HG02870 (cell line): ENCODE data around the gene ADGRL1.

Source experiments
- ATAC-seq: cut with Tn5 transposase; IDR thresholded peaks from one replicate; pipeline ENCODE4 v1.9.1; 2021; ENCODE audit warnings: mild to moderate bottlenecking, moderate library complexity; ENCODE audit not compliant: unreplicated experiment

The ADGRL1 gene

DNA sequence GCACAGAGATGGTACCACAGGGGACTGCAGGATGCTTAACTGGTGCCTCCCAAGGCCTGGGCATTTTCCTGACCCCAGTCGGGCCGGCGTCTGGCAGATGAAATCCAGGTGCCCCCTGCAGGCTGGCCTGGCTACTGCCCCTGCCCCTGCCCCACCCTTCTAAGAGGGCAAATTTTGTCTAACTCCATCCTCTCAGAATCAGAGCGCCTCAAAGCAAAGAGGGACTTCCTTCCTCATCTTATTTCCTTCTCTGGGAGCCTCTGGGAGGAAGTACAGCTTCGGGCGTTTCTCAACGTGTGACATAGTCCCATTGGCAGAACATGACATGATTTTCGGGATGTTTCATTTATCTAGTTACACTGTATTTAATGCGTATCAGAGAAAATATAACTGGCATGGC lies 91.1 kb downstream of the ADGRL1 start:
- ATAC-seq: no peak

DNA sequence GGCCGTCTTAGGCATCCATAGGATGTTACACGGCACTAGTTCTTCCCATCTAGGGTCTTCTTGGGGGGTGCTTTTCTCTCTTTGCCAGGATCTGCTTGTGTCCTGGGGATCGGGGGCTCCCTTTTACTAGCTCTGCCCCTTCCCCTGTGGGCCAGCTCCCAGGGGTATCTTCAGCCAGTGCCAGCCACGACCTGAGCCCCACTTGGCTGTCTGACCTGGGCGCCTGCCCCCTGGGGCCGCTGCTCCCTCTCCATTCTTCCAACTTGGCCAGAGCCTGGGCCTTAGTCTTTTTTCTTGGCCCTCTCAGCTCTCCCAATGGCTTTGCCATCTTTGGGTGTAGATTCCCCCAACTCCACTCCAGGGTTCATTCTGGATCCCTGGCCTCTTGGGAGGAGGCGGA lies 91.5 kb downstream of the ADGRL1 start:
- ATAC-seq: no peak

- no peak for ATAC-seq
These were observed 92.1 kb downstream of the ADGRL1 start for GRCh38 chr19:14113762-14114414.

GRCh38 chr19:14112809-14113385 lies 93.1 kb downstream of the ADGRL1 start:
- ATAC-seq: no peak

DNA sequence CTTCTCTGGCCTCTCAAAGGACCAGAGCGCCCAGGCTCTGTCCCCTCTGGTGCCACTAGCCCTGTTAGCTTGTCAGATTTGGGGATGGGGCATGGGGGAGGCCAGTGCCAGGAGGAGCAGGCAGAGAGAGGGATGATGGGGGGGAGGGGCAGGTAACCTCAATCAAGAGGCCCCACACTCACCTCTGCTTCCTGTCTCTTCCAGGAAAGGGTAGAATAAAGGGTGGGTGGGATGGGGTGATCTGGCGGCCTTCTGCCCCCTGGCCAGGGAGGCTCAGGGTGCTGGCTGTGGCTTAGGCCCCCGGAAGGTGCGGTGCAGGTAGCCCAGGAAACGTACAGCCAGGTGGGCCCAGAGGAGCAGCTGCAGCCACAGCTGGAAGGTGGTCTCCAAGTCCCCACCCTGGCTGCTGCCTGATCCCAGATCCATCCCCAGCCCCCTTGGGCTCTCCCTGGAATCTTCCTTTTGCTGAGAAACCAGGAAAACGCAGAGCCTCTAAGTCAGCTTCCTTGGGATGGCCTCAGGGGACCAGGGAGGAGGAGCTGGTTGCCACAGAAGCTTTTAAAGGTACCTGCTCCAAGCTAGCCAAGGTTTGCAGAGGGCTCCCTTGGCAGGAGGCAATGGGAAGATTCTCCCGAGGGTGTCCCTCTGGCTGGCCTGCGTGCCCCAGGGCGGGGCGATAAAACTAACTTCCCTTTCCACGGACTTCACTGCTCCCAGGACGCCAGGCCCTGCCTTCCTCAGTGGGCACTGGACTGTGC lies 93.7 kb downstream of the ADGRL1 start:
- ATAC-seq: no peak

DNA sequence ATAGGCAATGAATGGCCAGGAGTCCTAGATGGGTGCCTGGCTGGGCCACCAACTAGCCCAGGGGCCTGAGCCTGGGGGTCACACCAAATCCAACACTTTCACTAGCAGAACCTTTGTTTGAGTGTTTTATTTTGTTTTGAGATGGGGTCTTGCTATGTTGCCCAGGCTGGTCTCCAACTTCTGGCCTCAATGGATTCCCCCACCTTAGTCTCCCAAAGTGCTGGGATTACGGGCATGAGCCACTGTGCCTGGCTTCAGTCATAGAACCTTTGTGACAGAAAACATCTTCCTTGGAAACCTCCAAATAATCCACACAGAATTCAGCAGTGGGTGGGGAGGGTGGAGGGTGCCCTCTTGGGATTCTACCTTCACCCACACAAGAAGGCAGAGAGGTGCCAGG lies 94.5 kb downstream of the ADGRL1 start:
- no peak for ATAC-seq

GRCh38 chr19:14110650-14111049 lies 95.3 kb downstream of the ADGRL1 start:
- ATAC-seq: no peak

DNA sequence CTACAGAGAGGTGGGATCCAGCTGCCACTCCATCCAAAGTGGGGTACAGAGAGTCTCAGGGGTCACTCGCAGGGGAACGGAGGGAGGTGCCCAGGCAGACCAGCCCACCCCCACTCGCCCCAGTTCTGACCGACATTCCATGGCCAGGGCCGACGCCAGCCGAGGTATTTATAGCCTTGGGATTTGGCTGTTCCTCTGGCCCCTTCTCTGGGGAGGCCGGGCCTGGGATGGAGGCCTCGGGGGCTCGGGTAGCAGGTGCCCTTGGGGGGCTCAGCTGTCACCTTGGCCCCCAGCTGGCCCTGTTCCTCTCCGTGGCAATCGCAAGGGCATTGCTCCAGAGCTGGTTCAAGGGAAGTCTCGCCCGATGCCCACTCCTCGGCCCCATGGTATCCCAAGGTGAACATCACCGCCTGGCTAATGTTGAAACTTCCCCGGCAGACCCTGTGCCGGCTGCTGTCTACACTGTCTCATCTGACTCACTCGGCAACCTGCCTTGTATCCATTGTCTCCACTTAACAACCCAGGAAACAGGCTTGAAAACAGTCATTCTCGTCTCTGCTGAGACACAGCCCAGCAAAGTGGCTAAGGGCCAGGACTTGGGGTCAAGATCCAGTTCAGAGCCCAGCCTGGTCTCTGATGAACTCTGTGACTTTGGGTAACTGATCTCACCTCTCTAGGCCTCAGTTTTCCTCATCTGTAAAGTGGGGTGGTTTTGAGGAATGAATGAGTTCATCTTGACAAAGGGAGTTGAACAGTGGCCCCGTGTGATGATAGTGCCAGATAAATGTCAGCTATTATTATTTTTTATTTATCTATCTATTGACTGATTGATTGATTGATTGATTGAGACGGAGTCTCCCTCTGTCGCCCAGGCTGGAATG lies 98.1 kb downstream of the ADGRL1 start:
- no peak for ATAC-seq

- no peak for ATAC-seq
These were observed 99.1 kb downstream of the ADGRL1 start for GRCh38 chr19:14106840-14107239.

DNA sequence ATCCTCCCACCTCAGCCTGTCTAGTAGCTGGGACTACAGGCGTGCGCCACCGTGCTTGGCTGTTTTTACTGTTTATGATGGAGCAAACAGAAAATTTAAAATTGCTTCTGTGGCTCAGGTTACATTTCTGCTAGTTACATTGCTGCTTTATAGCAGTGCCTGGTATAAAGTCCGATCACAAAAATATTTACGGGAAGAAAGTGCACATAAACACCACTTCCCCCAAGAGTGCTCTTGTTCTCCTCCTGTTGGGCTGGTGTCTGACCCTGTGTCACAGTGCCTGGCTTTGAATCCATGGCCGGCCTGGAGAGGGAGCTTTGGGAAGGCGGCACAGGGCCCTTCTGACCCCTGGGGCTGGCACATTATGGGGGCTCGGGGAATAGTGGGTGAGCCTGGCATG lies 100.3 kb downstream of the ADGRL1 start:
- ATAC-seq: no peak

GRCh38 chr19:14103310-14103709 lies 102.7 kb downstream of the ADGRL1 start:
- ATAC-seq: no peak

- ATAC-seq: no peak
These were observed 103.2 kb downstream of the ADGRL1 start for GRCh38 chr19:14102756-14103155.

DNA sequence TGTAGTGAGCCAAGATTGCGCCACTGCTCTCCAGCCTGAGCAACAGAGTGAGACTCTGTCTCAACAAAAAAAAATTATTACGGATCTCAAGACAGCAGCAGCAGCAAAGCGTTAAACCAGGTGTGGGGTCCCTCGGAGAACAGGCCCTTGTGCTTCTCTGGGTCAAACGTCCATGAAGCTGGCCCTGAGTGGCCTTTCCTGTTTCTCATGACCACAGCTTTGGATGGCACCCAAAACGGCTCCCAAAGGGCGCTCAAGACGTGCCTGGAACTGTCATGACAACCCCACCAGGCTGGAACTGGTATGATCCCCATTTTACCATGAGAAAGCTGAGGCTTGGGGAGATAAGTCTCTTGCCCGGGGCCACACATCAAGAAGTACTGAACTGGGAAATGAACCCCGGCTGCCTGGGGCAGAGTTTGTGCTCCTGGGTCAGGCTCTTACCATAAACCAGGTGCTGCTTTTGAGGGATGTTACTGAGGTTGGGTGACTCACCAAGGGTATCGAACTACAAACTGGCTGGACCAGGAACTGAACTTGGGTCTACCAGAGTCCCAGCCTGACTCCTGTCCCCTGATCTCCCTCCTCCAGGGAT lies 103.8 kb downstream of the ADGRL1 start:
- ATAC-seq: no peak

DNA sequence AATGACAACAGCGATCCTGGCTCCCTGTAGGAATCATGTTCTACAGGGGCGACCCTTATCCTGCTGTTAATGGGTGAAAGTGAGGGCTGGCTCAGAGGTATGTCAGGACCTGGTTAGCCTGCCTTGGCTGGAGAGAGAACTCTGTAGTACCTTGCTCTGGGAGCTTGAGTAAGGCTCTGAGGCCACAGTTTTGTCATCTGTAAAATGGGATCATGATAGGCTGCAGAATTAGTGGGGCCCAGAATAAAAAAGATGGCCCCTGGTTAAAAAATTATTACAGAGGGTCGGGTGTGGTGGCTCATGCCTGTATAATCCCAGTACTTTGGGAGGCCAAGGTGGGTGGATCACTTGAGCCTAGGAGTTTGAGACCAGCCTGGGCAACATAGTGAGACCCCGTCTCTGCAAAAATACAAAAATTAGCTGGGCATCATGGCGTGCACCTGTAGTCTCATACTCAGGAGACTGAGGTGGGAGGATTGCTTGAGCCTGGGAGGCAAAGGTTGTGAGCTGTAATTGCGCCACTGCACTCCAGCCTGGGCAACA lies 104.9 kb downstream of the ADGRL1 start:
- no peak for ATAC-seq
